WTC11 (cell line): Measurements from ENCODE around the gene FAM217B.

Experiments
- CREM ChIP-seq: sonication (generic); formaldehyde crosslinking; IDR thresholded peaks from 2 replicates; pipeline ENCODE4 v1.8.1; 2022; ENCODE audit warnings: mild to moderate bottlenecking, missing genetic modification reagents, moderate library complexity
- CTCF ChIP-seq: fragments of 200-600 bp; IDR thresholded peaks from 2 replicates; pipeline ENCODE4 v1.8.0; 2022; ENCODE audit warnings: antibody characterized with exemption
- E2F4 ChIP-seq: sonication (generic); formaldehyde crosslinking; IDR thresholded peaks from 2 replicates; pipeline ENCODE4 v1.8.1; 2022; ENCODE audit warnings: low read depth, mild to moderate bottlenecking, moderate library complexity, missing genetic modification reagents, borderline replicate concordance
- NFE2L1 ChIP-seq: sonication (generic); formaldehyde crosslinking; IDR thresholded peaks from 2 replicates; pipeline ENCODE4 v1.8.1; 2023; ENCODE audit warnings: missing genetic modification reagents
- OVOL2 ChIP-seq: fragments of 250-450 bp; sonication (Bioruptor Pico); IDR thresholded peaks from 2 replicates; pipeline ENCODE4 v1.9.0; 2021; ENCODE audit warnings: mild to moderate bottlenecking, borderline replicate concordance
- TP53 ChIP-seq: sonication (generic); formaldehyde crosslinking; IDR thresholded peaks from 2 replicates; pipeline ENCODE4 v1.8.1; 2023; ENCODE audit warnings: mild to moderate bottlenecking, missing genetic modification reagents
- ZNF263 ChIP-seq: sonication (generic); formaldehyde crosslinking; IDR thresholded peaks from 2 replicates; pipeline ENCODE4 v1.8.1; 2022; ENCODE audit warnings: low read depth, mild to moderate bottlenecking, moderate library complexity, missing genetic modification reagents
- TF ChIP-seq, protein P1 (sequence below): sonication (generic); formaldehyde crosslinking; IDR thresholded peaks from 2 replicates; pipeline ENCODE4 v1.8.1; 2022; ENCODE audit warnings: low read depth, missing genetic modification reagents, borderline replicate concordance

DNA sequence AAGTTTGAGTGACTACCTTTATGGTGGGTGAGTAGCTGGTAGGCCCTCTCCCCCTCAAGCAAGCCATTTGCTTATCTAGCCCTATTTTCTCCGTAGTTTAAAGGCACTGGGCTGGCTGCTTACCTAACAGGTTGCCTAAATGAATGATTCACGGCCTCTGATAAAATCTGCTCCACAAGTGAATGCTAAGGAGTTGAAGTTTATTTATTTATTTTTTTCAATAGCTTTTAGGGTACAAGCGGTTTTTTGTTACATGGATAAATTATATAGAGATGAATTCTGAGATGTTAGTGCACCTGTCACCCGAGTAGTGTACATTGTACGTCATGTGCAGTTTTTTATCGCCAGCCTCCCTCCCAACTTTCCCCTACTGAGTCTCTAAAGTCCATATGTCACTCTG, 9.7 kb downstream of the FAM217B start:
- no peak for TF ChIP-seq CTCF
- no peak for TF ChIP-seq OVOL2 (CRISPR knock-in tag)
- TF ChIP-seq NFE2L1: no peak
- TF ChIP-seq, protein P1, sequence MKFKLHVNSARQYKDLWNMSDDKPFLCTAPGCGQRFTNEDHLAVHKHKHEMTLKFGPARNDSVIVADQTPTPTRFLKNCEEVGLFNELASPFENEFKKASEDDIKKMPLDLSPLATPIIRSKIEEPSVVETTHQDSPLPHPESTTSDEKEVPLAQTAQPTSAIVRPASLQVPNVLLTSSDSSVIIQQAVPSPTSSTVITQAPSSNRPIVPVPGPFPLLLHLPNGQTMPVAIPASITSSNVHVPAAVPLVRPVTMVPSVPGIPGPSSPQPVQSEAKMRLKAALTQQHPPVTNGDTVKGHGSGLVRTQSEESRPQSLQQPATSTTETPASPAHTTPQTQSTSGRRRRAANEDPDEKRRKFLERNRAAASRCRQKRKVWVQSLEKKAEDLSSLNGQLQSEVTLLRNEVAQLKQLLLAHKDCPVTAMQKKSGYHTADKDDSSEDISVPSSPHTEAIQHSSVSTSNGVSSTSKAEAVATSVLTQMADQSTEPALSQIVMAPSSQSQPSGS (CRISPR knock-in tag): no peak
- TF ChIP-seq TP53 (CRISPR knock-in tag): no peak
- TF ChIP-seq E2F4 (CRISPR knock-in tag): no peak
- TF ChIP-seq ZNF263: no peak
- TF ChIP-seq CREM (CRISPR knock-in tag): no peak
